LNCaP clone FGC (cell line): ENCODE data around the gene OR11A1.

Source experiments
- DNase-seq: peaks from one replicate; pipeline ENCODE4 v3.0.0-alpha.2; 2011; ENCODE audit warnings: low read depth
- H3K4me3 ChIP-seq: 2 replicates; pipeline ENCODE4 v1.5.1; 2011; ENCODE audit warnings: mild to moderate bottlenecking, low read depth, low read length, control low read depth
- CTCF ChIP-seq: IDR thresholded peaks from 2 replicates; pipeline ENCODE4 v1.5.1; 2012; ENCODE audit warnings: mild to moderate bottlenecking; ENCODE audit not compliant: control insufficient read depth, insufficient read depth; ENCODE audit errors: extremely low read depth

The OR11A1 gene

GRCh38 chr6:29376003-29376402 is 80.9 kb downstream of the OR11A1 start:
- H3K4me3 ChIP-seq, result no peak overlapping the region
- TF ChIP-seq CTCF, result 0 out of 2 replicates have a peak, but pooled peaks have one; percentile 9
- DNase-seq, result no peak
